ENCODE data around the gene PUS10.

DNA sequence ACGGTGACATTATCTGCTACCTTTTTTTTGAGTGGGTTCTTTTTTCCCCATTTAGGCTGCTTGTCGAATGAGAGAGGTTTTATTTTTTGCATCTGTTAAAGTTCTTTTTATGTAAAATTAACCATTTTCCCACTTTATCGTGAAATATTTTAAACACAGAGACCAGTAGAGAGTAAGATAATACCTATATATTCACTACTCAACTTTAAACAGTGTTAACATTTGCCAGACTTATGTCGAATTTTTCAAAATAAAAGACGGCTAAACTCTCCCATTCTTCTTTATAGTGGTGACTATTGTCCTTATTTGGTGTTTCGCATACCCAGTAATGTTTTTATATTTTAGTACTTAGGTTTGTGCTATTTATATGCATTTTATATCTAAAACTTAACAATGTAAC lies 743 bp upstream of the PUS10 start:
- TF ChIP-seq POLR2A (IDR thresholded peaks at IDR 0.05) (no peak), CTCF (IDR thresholded peaks at IDR 0.05) (no peak)
